T-helper 2 cell treated with Interferon-gamma antibody and Interleukin-4, amounts not matched to agents 5 μg/mL and 100 μg/mL, for 36 hours (primary cell): ENCODE results near the gene PPME1.

Experiments used
- DNase-seq: peaks from one replicate; pipeline ENCODE4 v3.0.0; 2021; ENCODE audit warnings: low spot score
- H3K27ac Mint-ChIP-seq: one replicate; pipeline ENCODE4 v1.8.0; 2021; ENCODE audit warnings: mild to moderate bottlenecking, mixed read lengths
- H3K27me3 Mint-ChIP-seq: one replicate; pipeline ENCODE4 v1.8.0; 2021; ENCODE audit warnings: low read depth, mixed read lengths
- H3K36me3 Mint-ChIP-seq: one replicate; pipeline ENCODE4 v1.8.0; 2021; ENCODE audit warnings: low read depth, mixed read lengths
- H3K4me1 Mint-ChIP-seq: one replicate; pipeline ENCODE4 v1.8.0; 2021; ENCODE audit warnings: low read depth, mixed read lengths
- H3K4me3 Mint-ChIP-seq: one replicate; pipeline ENCODE4 v1.8.0; 2022; ENCODE audit warnings: mild to moderate bottlenecking, moderate library complexity, mixed read lengths
- H3K9me3 Mint-ChIP-seq: one replicate; pipeline ENCODE4 v1.8.0; 2021; ENCODE audit warnings: mixed read lengths

Gene PPME1

DNA sequence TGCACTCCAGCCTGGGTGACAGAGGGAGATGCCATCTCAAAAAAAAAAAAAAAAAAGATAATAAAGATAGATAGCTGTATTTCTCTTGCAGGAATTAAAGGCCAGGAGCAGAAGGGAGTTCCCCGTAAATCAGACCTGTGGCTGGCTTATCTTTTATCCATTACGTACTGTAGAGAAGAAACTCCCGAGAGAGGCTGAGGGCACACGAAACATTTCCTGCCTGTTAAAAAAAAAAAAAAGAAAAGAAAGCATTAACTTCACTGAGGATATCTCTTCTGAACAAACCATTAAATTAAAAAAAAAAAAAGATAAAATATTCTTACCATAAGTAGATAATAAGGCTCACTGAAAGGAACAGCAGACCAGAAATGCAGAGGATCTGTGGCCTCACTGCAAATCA is 117.8 kb downstream of the PPME1 start:
- peaks cover 14% of the 10 kb centered on the region for H3K27me3 Mint-ChIP-seq
- no peak for DNase-seq

DNA sequence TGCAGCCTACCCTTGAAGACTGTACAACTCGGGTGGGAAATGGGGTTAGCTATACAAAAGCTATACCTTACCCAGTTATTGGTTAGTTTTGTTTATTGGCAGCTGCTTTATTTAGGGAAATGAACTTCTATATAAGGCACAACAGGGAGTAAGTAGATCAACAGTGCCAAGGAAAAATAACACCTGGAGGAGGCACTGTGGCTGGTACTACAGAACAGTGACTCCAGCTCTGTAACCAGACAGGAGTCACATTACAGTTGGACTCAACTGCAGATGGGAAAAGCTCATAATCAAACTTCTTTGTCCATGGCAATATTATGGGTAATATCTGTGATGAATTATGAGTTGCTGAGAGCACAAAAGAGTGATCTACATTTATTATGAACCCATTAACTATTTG is 126.4 kb downstream of the PPME1 start:
- H3K27me3 Mint-ChIP-seq: peaks cover 17% of the 10 kb centered on the region
- no peak overlapping the region for H3K27ac Mint-ChIP-seq
- DNase-seq: no peak
- no peaks in the 10 kb centered on the region for H3K36me3 Mint-ChIP-seq
- H3K4me1 Mint-ChIP-seq: peaks cover 7% of the 10 kb centered on the region
- no peaks in the 10 kb centered on the region for H3K9me3 Mint-ChIP-seq
- H3K4me3 Mint-ChIP-seq: no peak overlapping the region

More for the DNA sequence above, 117.8 kb downstream of the PPME1 start:
- Mint-ChIP-seq H3K36me3 (no peaks in the 10 kb centered on the region), H3K27ac (no peak overlapping the region), H3K4me1 (peaks cover 3% of the 10 kb centered on the region), H3K4me3 (no peak overlapping the region), H3K9me3 (no peaks in the 10 kb centered on the region)

- H3K4me1 Mint-ChIP-seq: peaks cover 7% of the 10 kb centered on the region
- H3K9me3 Mint-ChIP-seq: no peaks in the 10 kb centered on the region
- no peaks in the 10 kb centered on the region for H3K36me3 Mint-ChIP-seq
- H3K4me3 Mint-ChIP-seq: no peak overlapping the region
- no peak for DNase-seq
- H3K27ac Mint-ChIP-seq: no peak overlapping the region
- peaks cover 8% of the 10 kb centered on the region for H3K27me3 Mint-ChIP-seq
Observed at GRCh38 chr11:74299015-74299414, 127.9 kb downstream of the PPME1 start.
